Thyroid gland (tissue), 4 donors: Measurements from ENCODE around the gene UTS2B. TPM values are rescaled to one million over a fixed set of nuclear protein-coding genes. Genes with fewer than 3 reads are reported as not detected.

ENCODE experiments used
- DNase-seq, 2 donors: peaks; one replicate each; pipeline ENCODE4 v3.0.0-alpha.2; 2019
- H3K27ac ChIP-seq, 3 donors: fragments of 200-600 bp; sonication (generic); 1 replicate in 2 of 3; 2 replicates in 1 of 3; pipeline ENCODE4 v1.5.1; 2016 to 2019; ENCODE audit warnings: mild to moderate bottlenecking in 1 of 3, moderate library complexity in 1 of 3
- H3K27me3 ChIP-seq: fragments of 200-600 bp; sonication (generic); one replicate; pipeline ENCODE4 v1.5.1; 2019
- H3K36me3 ChIP-seq, 2 donors: fragments of 200-600 bp; sonication (generic); one replicate each; pipeline ENCODE4 v1.5.1; 2016 to 2019
- H3K4me1 ChIP-seq, 2 donors: fragments of 200-600 bp; sonication (generic); one replicate each; pipeline ENCODE4 v1.5.1; 2017 to 2019
- H3K4me3 ChIP-seq, 3 donors: fragments of 200-600 bp; sonication (generic); replicated peaks in 1 of 3; 1 replicate in 2 of 3; 2 replicates in 1 of 3; pipeline ENCODE4 v1.5.1; 2016; ENCODE audit warnings: mild to moderate bottlenecking in 1 of 3
- H3K9me3 ChIP-seq: fragments of 200-600 bp; sonication (generic); one replicate; pipeline ENCODE4 v1.5.1; 2017
- POLR2A ChIP-seq, 2 donors: fragments of 450-650 bp; IDR thresholded peaks; one replicate each; pipeline ENCODE4 v1.6.1; 2017; ENCODE audit warnings: antibody characterized with exemption in 2 of 2, mild to moderate bottlenecking in 2 of 2, moderate library complexity in 1 of 2
- WGBS, 2 donors: methylation state at CpG; one replicate each; pipeline ENCODE4 v1.1.5; 2017; 5-methylcytosine and 5-hydroxymethylcytosine counted together
- intact Hi-C: fragments of 100-400 bp; cut with DNase I; formaldehyde crosslinking; loops from one replicate; pipeline ENCODE4 v1.15.1; 2023
- total RNA-seq, 4 donors: library from RNA; depleted of rRNA; stranded (reverse); fragments of >200 nt; gene quantifications; one replicate each; pipeline ENCODE4 v1.2.3, GENCODE V29; 2016
- TF ChIP-seq, protein P1 (sequence below), 6 experiments: fragments of 200-600 bp in 3 of 6; fragments of 450-650 bp in 3 of 6; sonication (generic) in 3 of 6; IDR thresholded peaks; one replicate each; pipeline ENCODE4 v1.5.1; 2016 to 2019; ENCODE audit warnings: antibody characterized with exemption in 6 of 6, mild to moderate bottlenecking in 2 of 6, inconsistent platforms in 1 of 6, moderate library complexity in 1 of 6

The UTS2B gene
- total RNA-seq, 4 donors from 2014 or later, result 0.27 to 2.0 (median 1.4) TPM; not detected in 1

- no peak for TF ChIP-seq POLR2A (IDR thresholded peaks at IDR 0.05)
- TF ChIP-seq, protein P1, sequence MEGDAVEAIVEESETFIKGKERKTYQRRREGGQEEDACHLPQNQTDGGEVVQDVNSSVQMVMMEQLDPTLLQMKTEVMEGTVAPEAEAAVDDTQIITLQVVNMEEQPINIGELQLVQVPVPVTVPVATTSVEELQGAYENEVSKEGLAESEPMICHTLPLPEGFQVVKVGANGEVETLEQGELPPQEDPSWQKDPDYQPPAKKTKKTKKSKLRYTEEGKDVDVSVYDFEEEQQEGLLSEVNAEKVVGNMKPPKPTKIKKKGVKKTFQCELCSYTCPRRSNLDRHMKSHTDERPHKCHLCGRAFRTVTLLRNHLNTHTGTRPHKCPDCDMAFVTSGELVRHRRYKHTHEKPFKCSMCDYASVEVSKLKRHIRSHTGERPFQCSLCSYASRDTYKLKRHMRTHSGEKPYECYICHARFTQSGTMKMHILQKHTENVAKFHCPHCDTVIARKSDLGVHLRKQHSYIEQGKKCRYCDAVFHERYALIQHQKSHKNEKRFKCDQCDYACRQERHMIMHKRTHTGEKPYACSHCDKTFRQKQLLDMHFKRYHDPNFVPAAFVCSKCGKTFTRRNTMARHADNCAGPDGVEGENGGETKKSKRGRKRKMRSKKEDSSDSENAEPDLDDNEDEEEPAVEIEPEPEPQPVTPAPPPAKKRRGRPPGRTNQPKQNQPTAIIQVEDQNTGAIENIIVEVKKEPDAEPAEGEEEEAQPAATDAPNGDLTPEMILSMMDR (IDR thresholded peaks at IDR 0.05), result no peak
- intact Hi-C loops, result no loop called here
- 66 to 78% methylated on average over 9 of the region's 9 CpGs for WGBS, 2 donors
- Histone ChIP-seq H3K4me3 (peak overlapping the region in 2 of 3 donors; percentile 56 to 84), H3K36me3 (no peaks in the 10 kb centered on the region), H3K27ac (peak overlapping the region in 2 of 3 donors; percentile 96 to 97), H3K27me3 (no peaks in the 10 kb centered on the region), H3K9me3 (no peaks in the 10 kb centered on the region), H3K4me1 (peaks cover 21 to 23% of the 10 kb centered on the region in 2 donors)
- DNase-seq, result no peak
Measured at GRCh38 chr3:191328383-191328961, 1.9 kb downstream of the UTS2B start.

- no peaks in the 10 kb centered on the region for H3K9me3 ChIP-seq
- no peaks in the 10 kb centered on the region for H3K36me3 ChIP-seq
- no peak for TF ChIP-seq POLR2A (IDR thresholded peaks at IDR 0.05)
- TF ChIP-seq, protein P1 (IDR thresholded peaks at IDR 0.05), result no peak
- no peak for DNase-seq
- H3K27me3 ChIP-seq, result no peaks in the 10 kb centered on the region
- no peak overlapping the region for H3K4me3 ChIP-seq
- H3K4me1 ChIP-seq, result peaks cover 14 to 19% of the 10 kb centered on the region in 2 donors
- H3K27ac ChIP-seq, result no peak overlapping the region
- intact Hi-C loops, result no loop called here
- 57 to 79% methylated on average over 2 of the region's 2 CpGs for WGBS, 2 donors
Measured at GRCh38 chr3:191327526-191327925, 2.8 kb downstream of the UTS2B start.

DNA sequence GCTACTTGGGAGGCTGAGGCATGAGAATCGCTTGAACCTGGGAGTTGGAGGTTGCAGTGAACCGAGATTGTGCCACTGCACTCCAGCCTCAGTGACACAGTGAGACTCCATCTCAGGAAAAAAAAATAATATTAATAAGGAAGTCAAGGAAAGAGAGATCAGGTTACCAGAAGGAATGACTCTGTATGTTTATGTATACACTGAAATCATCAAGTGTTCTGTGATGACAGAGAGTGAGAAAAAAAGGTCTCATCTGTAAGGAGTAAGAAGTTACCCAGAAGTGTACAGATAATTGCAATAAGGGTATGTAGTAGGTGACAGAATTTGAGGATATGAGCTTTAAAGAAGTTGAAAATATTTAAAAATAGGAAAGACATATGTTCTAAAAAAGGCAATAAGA, 5.4 kb downstream of the UTS2B start:
- Histone ChIP-seq H3K4me3 (no peak overlapping the region), H3K9me3 (no peaks in the 10 kb centered on the region), H3K27me3 (no peaks in the 10 kb centered on the region), H3K4me1 (peaks cover 0 to 3% of the 10 kb centered on the region in 2 donors), H3K27ac (no peak overlapping the region), H3K36me3 (no peaks in the 10 kb centered on the region)
- intact Hi-C loops, result no loop called here
- TF ChIP-seq POLR2A (IDR thresholded peaks at IDR 0.05), result no peak
- TF ChIP-seq, protein P1 (IDR thresholded peaks at IDR 0.05), result no peak
- WGBS, 2 donors, result 95 to 96% methylated on average over 2 of the region's 2 CpGs
- no peak for DNase-seq

DNA sequence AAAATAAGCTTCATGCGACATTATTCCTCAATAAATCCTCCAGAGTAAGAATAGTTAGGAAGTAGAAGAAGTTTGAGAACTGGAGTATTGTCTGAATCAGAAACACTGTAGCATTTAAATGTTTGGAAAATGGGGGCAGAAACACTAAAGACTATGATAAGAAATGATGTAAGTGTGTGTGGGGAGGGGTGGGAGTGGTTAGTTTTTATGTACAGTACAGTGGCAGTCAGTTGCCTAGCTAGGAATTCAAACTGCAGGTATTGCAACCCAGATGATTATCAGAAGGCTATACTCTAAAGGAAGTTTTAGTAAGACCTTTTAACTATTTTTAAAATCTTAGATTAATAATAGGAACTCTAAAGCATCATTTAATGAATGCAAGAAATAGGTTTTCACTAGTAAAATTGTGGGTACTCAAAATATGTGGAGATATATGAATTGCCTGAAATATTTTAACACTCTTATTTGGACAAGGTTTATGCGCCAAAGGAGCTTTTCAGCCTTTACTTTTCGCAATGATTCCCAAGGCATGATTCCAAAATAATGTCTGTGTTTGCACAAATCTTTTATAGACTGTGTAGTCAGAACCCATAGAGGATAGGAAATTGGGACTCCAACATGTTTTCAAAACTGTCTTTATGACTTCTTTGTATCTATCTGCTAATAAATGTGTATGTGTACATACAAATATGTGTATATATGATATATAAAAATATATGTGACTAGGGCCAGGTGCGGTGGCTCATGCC, 9.1 kb downstream of the UTS2B start:
- Histone ChIP-seq H3K4me1 (no peaks in the 10 kb centered on the region), H3K4me3 (no peak overlapping the region), H3K9me3 (no peaks in the 10 kb centered on the region), H3K27me3 (no peaks in the 10 kb centered on the region), H3K27ac (no peak overlapping the region), H3K36me3 (no peaks in the 10 kb centered on the region)
- intact Hi-C loops, result no loop called here
- TF ChIP-seq POLR2A (IDR thresholded peaks at IDR 0.05), result no peak
- TF ChIP-seq, protein P1 (IDR thresholded peaks at IDR 0.05), result no peak
- WGBS, 2 donors, result 95 to 96% methylated on average over 4 of the region's 4 CpGs
- no peak for DNase-seq

- no peak overlapping the region for H3K27ac ChIP-seq
- intact Hi-C loops, result no loop called here
- no peaks in the 10 kb centered on the region for H3K36me3 ChIP-seq
- no peak overlapping the region for H3K4me3 ChIP-seq
- TF ChIP-seq POLR2A (IDR thresholded peaks at IDR 0.05), result no peak
- TF ChIP-seq, protein P1 (IDR thresholded peaks at IDR 0.05), result no peak
- H3K9me3 ChIP-seq, result no peaks in the 10 kb centered on the region
- 90 to 93% methylated on average over 5 of the region's 5 CpGs for WGBS, 2 donors
- H3K27me3 ChIP-seq, result no peaks in the 10 kb centered on the region
- no peaks in the 10 kb centered on the region for H3K4me1 ChIP-seq
- no peak for DNase-seq
Measured at GRCh38 chr3:191320316-191320715, 10.0 kb downstream of the UTS2B start.
